HCT116 (cell line): ENCODE measurements around the gene NFIA. TPM values are rescaled to one million over a fixed set of nuclear protein-coding genes. Genes with fewer than 3 reads are reported as not detected.

Source experiments
- ATAC-seq: fragments of 200-7000 bp; cut with Tn5 transposase; 2 replicates; pipeline ENCODE4 v1.9.1; 2020; ENCODE audit warnings: mild to moderate bottlenecking, moderate library complexity
- BruUV-seq: library from RNA; stranded (reverse); fragments of 400-500 nt; replicated peaks from 2 replicates; lab custom pipeline; 2021; lab: Mats Ljungman, UMichigan
- CTCF ChIA-PET: fragments of 300-600 bp; sonication (Branson Sonifier 250); formaldehyde crosslinking; loops from one replicate; lab custom pipeline; 2021; ENCODE audit warnings: antibody characterized with exemption; lab: Charles Lee
- POLR2A ChIA-PET: fragments of 300-600, 350-600 bp; sonication (Branson Sonifier 250); formaldehyde crosslinking; loops from one replicate; lab custom pipeline; 2021; ENCODE audit warnings: antibody characterized with exemption; lab: Charles Lee
- RAD21 ChIA-PET, 2 experiments: fragments of 300-600 bp; sonication (Branson Sonifier 250); formaldehyde crosslinking; loops; one replicate each; lab custom pipeline; 2023; ENCODE audit warnings: low total read pairs in 2 of 2; ENCODE audit not compliant: uncharacterized antibody in 2 of 2, unreplicated experiment in 2 of 2, low non-redundant PET in 1 of 2; lab: Charles Lee
- DNase-seq: peaks from one replicate; pipeline ENCODE4 v3.0.0-alpha.2; 2010; ENCODE audit warnings: low read depth, low spot score
- H2AFZ ChIP-seq: fragments of 200-600 bp; shearing (Covaris generic), sonication (generic); 2 replicates; pipeline ENCODE4 v1.6.1; 2017; ENCODE audit warnings: low read depth, mixed run types, mixed read lengths, antibody characterized with exemption, low read length; ENCODE audit not compliant: poor library complexity, severe bottlenecking
- H3K27ac ChIP-seq: 2 replicates; pipeline ENCODE4 v1.5.1; 2012; ENCODE audit warnings: low read depth, low read length
- H3K27me3 ChIP-seq: fragments of 200-600 bp; sonication (generic); 2 replicates; pipeline ENCODE4 v1.6.1; 2016; ENCODE audit warnings: mixed run types, low read length, mixed read lengths; ENCODE audit not compliant: insufficient read depth
- H3K36me3 ChIP-seq, 2 experiments: fragments of 200-500 bp in 1 of 2; fragments of 200-600 bp in 1 of 2; sonication (Bioruptor generic) in 1 of 2; sonication (generic) in 1 of 2; 2 replicates each; pipeline versions ENCODE4 v1.5.1 to v1.6.1; 2014 to 2016; ENCODE audit warnings: low read length in 2 of 2, inconsistent platforms in 1 of 2, mixed read lengths in 1 of 2, mixed run types in 1 of 2; ENCODE audit not compliant: insufficient read depth in 2 of 2, control insufficient read depth in 1 of 2
- H3K4me1 ChIP-seq, 2 experiments: fragments of 200-600 bp in 1 of 2; sonication (generic) in 1 of 2; 2 replicates each; pipeline versions ENCODE4 v1.5.1 to v1.6.1; 2012 to 2017; ENCODE audit warnings: low read length in 2 of 2, inconsistent platforms in 1 of 2, mild to moderate bottlenecking in 1 of 2, mixed read lengths in 1 of 2, mixed run types in 1 of 2, moderate library complexity in 1 of 2; ENCODE audit not compliant: insufficient read depth in 2 of 2, control insufficient read depth in 1 of 2
- H3K4me2 ChIP-seq: fragments of 200-600 bp; sonication (generic); 2 replicates; pipeline ENCODE4 v1.6.1; 2017; ENCODE audit warnings: mixed run types, low read length, mixed read lengths
- H3K4me3 ChIP-seq, 2 experiments: fragments of 200-600 bp in 1 of 2; sonication (generic) in 1 of 2; replicated peaks in 1 of 2; 2 replicates each; pipeline ENCODE4 v1.5.1; 2011 to 2016; ENCODE audit warnings: low read length in 2 of 2, control low read depth in 1 of 2, low read depth in 1 of 2, mild to moderate bottlenecking in 1 of 2, mixed read lengths in 1 of 2, mixed run types in 1 of 2
- H3K79me2 ChIP-seq: fragments of 200-600 bp; sonication (generic); 2 replicates; pipeline ENCODE4 v1.6.1; 2017; ENCODE audit warnings: mild to moderate bottlenecking, mixed run types, low read length, moderate library complexity, mixed read lengths; ENCODE audit not compliant: insufficient read depth
- H3K9ac ChIP-seq: fragments of 200-600 bp; sonication (generic); 2 replicates; pipeline ENCODE4 v1.6.1; 2016; ENCODE audit warnings: low read length, mixed read lengths
- H3K9me2 ChIP-seq: fragments of 200-600 bp; sonication (generic), shearing (Covaris generic); 2 replicates; pipeline ENCODE4 v1.6.1; 2017; ENCODE audit warnings: mixed run types, mild to moderate bottlenecking, moderate library complexity; ENCODE audit not compliant: insufficient read depth
- H3K9me3 ChIP-seq, 2 experiments: fragments of 200-500 bp in 1 of 2; fragments of 200-600 bp in 1 of 2; sonication (Bioruptor generic) in 1 of 2; sonication (generic) in 1 of 2; 2 replicates each; pipeline ENCODE4 v1.6.1; 2014 to 2017; ENCODE audit warnings: low read length in 2 of 2, mixed read lengths in 2 of 2, inconsistent platforms in 1 of 2, low read depth in 1 of 2, mild to moderate bottlenecking in 1 of 2, mixed run types in 1 of 2, moderate library complexity in 1 of 2; ENCODE audit not compliant: control insufficient read depth in 1 of 2, insufficient read depth in 1 of 2
- H4K20me1 ChIP-seq: fragments of 200-600 bp; sonication (generic), shearing (Covaris generic); 2 replicates; pipeline ENCODE4 v1.6.1; 2017; ENCODE audit warnings: mixed run types, mild to moderate bottlenecking, moderate library complexity; ENCODE audit not compliant: insufficient read depth
- CBX3 ChIP-seq: IDR thresholded peaks from 2 replicates; pipeline ENCODE4 v1.6.1; 2012; ENCODE audit warnings: low read depth
- CEBPB ChIP-seq: IDR thresholded peaks from 2 replicates; pipeline ENCODE4 v1.6.1; 2012; ENCODE audit warnings: low read depth
- ELF1 ChIP-seq: IDR thresholded peaks from 2 replicates; pipeline ENCODE4 v1.6.1; 2012; ENCODE audit warnings: low read depth, borderline replicate concordance
- EZH2 ChIP-seq: fragments of 200-600 bp; sonication (generic); IDR thresholded peaks from 2 replicates; pipeline ENCODE4 v1.6.1; 2017; ENCODE audit warnings: antibody characterized with exemption, mixed run types
- EZH2phosphoT487 ChIP-seq: fragments of 200-600 bp; IDR thresholded peaks from 2 replicates; pipeline ENCODE4 v1.6.1; 2018; ENCODE audit warnings: antibody characterized with exemption, borderline replicate concordance
- FOSL1 ChIP-seq: IDR thresholded peaks from 2 replicates; pipeline ENCODE4 v1.6.1; 2012; ENCODE audit warnings: low read depth
- JUND ChIP-seq: IDR thresholded peaks from 2 replicates; pipeline ENCODE4 v1.6.1; 2012
- POLR2A ChIP-seq: IDR thresholded peaks from 2 replicates; pipeline ENCODE4 v1.7.0; 2011; ENCODE audit warnings: borderline replicate concordance; ENCODE audit not compliant: insufficient read depth, insufficient read length; ENCODE audit errors: extremely low read depth
- RAD21 ChIP-seq: IDR thresholded peaks from 2 replicates; pipeline ENCODE4 v1.6.1; 2012; ENCODE audit warnings: low read depth, mild to moderate bottlenecking
- REST ChIP-seq: IDR thresholded peaks from 2 replicates; pipeline ENCODE4 v1.6.1; 2012; ENCODE audit warnings: low read depth
- SP1 ChIP-seq: IDR thresholded peaks from 2 replicates; pipeline ENCODE4 v1.6.1; 2012; ENCODE audit warnings: low read depth
- SRF ChIP-seq: IDR thresholded peaks from 2 replicates; pipeline ENCODE4 v1.6.1; 2012; ENCODE audit warnings: low read depth
- TCF7L2 ChIP-seq: IDR thresholded peaks from 2 replicates; pipeline ENCODE4 v1.7.0; 2011; ENCODE audit warnings: borderline replicate concordance, inconsistent platforms; ENCODE audit not compliant: insufficient read depth, insufficient read length; ENCODE audit errors: extremely low read depth
- YY1 ChIP-seq: IDR thresholded peaks from 2 replicates; pipeline ENCODE4 v1.6.1; 2011; ENCODE audit warnings: low read length, low read depth, moderate library complexity, mild to moderate bottlenecking; ENCODE audit not compliant: insufficient replicate concordance; ENCODE audit errors: extremely low read depth
- intact Hi-C: fragments of 100-400 bp; cut with micrococcal nuclease; formaldehyde crosslinking; loops from 2 replicates; pipeline ENCODE4 v1.10.0; 2022
- total RNA-seq: library from RNA; stranded (reverse); gene quantifications from one replicate; pipeline ENCODE4 v1.2.1, GENCODE V29; 2021; ENCODE audit not compliant: unreplicated experiment
- TF ChIP-seq, protein P1 (sequence below): IDR thresholded peaks from 2 replicates; pipeline ENCODE4 v1.6.1; 2011; ENCODE audit warnings: mild to moderate bottlenecking, low read length, moderate library complexity; ENCODE audit not compliant: insufficient replicate concordance; ENCODE audit errors: extremely low read depth

The NFIA gene
- total RNA-seq, 1 experiment from 2014 or later: 17.2 TPM

DNA sequence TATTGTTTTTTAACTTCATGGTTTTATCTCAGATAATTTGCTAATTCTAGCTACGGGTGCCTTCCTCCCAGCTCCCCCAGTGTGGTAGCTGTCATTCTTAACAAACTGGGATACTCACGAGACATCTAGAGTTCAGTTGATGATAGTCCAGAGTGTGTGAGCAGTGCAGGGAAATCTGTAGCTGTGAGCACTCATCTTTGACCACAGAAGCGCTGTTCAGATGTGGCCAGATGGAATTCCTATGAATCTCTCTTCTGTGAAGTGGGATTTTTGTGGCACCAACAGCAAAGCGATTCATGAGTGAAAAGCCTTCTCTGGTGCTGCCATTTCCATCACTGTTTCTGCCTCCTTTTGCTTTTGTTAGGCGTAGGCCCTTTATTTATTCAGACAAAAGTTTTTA lies 125.1 kb downstream of the NFIA start (continued):
- no peak for TF ChIP-seq REST
- TF ChIP-seq JUND: no peak
- no peak for TF ChIP-seq YY1
- TF ChIP-seq SP1: no peak
- TF ChIP-seq FOSL1: no peak
- no peak for TF ChIP-seq CEBPB
- no peak for TF ChIP-seq EZH2
- no peak for TF ChIP-seq RAD21
- TF ChIP-seq POLR2A: no peak
- no peak for TF ChIP-seq ELF1
- no peak for TF ChIP-seq SRF
- TF ChIP-seq, all 23 proteins: peak for 0

- POLR2A ChIA-PET: no interaction called here
- H3K4me1 ChIP-seq: no peaks in the 10 kb centered on the region
- no peaks in the 10 kb centered on the region for H3K36me3 ChIP-seq
- DNase-seq: no peak
- H3K9me3 ChIP-seq: no peaks in the 10 kb centered on the region
- no peaks in the 10 kb centered on the region for H3K9me2 ChIP-seq
- ATAC-seq: no peak
- no peak overlapping the region for H3K4me2 ChIP-seq
- RAD21 ChIA-PET: no interaction called here
- H3K9ac ChIP-seq: no peak overlapping the region
- H3K4me3 ChIP-seq: no peak overlapping the region
- H3K79me2 ChIP-seq: no peaks in the 10 kb centered on the region
- H4K20me1 ChIP-seq: no peaks in the 10 kb centered on the region
- intact Hi-C loops: no loop called here
- CTCF ChIA-PET: interaction anchor here (0.5 kb wide), 1 partner anchor 906 kb away, joined by 3 read pairs; no protein-coding TSS in a partner anchor
- H3K27me3 ChIP-seq: no peaks in the 10 kb centered on the region
- no TSS peak for BruUV-seq
- TF ChIP-seq TCF7L2 (no peak), EZH2phosphoT487 (no peak), CBX3 (no peak), EZH2 (no peak)
- TF ChIP-seq, protein P1, sequence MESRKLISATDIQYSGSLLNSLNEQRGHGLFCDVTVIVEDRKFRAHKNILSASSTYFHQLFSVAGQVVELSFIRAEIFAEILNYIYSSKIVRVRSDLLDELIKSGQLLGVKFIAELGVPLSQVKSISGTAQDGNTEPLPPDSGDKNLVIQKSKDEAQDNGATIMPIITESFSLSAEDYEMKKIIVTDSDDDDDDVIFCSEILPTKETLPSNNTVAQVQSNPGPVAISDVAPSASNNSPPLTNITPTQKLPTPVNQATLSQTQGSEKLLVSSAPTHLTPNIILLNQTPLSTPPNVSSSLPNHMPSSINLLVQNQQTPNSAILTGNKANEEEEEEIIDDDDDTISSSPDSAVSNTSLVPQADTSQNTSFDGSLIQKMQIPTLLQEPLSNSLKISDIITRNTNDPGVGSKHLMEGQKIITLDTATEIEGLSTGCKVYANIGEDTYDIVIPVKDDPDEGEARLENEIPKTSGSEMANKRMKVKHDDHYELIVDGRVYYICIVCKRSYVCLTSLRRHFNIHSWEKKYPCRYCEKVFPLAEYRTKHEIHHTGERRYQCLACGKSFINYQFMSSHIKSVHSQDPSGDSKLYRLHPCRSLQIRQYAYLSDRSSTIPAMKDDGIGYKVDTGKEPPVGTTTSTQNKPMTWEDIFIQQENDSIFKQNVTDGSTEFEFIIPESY: no peak
- H2AFZ ChIP-seq: no peak overlapping the region
- H3K27ac ChIP-seq: no peak overlapping the region
These were observed 125.8 kb downstream of the NFIA start for GRCh38 chr1:61208172-61208571.
